Left ventricle myocardium inferior (tissue), 1 donor: ENCODE results near the gene COL18A1. TPM values are rescaled to one million over a fixed set of nuclear protein-coding genes. Genes with fewer than 3 reads are reported as not detected.
"Not testable (repeated sequence)": the region's sequence is repeated elsewhere in the genome, so short reads cannot be mapped to it uniquely, and the experiment has no call there.

Source experiments
- DNase-seq: peaks from one replicate; pipeline ENCODE4 v3.0.0-alpha.2; 2020
- H3K27ac ChIP-seq: fragments of 200-600 bp; replicated peaks from 2 replicates; pipeline ENCODE4 v1.8.0; 2021
- H3K27me3 ChIP-seq: fragments of 200-600 bp; 2 replicates; pipeline ENCODE4 v1.8.0; 2021; ENCODE audit warnings: low read depth
- H3K36me3 ChIP-seq: fragments of 200-600 bp; 2 replicates; pipeline ENCODE4 v1.8.0; 2021
- H3K4me1 ChIP-seq: fragments of 200-600 bp; 2 replicates; pipeline ENCODE4 v1.8.0; 2021
- H3K4me3 ChIP-seq: fragments of 200-600 bp; 2 replicates; pipeline ENCODE4 v1.8.0; 2021; ENCODE audit warnings: mild to moderate bottlenecking, moderate library complexity
- H3K9me3 ChIP-seq: fragments of 200-600 bp; replicated peaks from 2 replicates; pipeline ENCODE4 v1.8.0; 2021
- CTCF ChIP-seq: fragments of 200-600 bp; IDR thresholded peaks from 2 replicates; pipeline ENCODE4 v1.8.0; 2021; ENCODE audit warnings: antibody characterized with exemption, mild to moderate bottlenecking, borderline replicate concordance
- intact Hi-C: fragments of 100-400 bp; cut with micrococcal nuclease; formaldehyde crosslinking; loops from one replicate; pipeline ENCODE4 v1.11.0; 2022
- total RNA-seq: library from RNA; stranded (reverse); fragmentation: NEBNext Ultra II Directional; extraction: Animal tissue kit (Norgen Biotek cat#: 25700); gene quantifications from one replicate; pipeline ENCODE4 v1.2.1, GENCODE V29; 2021
- donor health status: DM: no; HTN: yes; CAD: no; lungs with severe emphysema.

Gene COL18A1
- total RNA-seq, 1 donor from 2014 or later, result 66.5 TPM

DNA sequence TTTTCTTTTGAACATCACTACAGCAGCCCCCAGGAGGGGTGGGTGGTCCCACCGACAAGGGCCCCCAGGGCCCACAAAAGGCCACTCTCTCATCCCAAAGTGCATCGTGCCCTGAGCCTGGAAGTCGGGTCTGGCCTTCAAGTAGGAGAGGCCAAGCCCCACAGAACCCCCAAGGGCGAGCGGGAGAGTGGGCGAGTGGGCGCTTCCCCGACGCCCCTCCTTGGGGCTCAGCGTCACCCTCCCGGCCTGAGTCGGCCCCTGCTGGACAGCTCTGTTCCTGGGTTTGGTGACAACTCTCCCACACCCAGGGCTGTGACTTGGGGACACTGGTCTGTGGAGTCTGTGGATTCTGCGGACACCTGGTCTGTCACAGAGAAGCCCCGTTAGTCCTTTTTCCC lies 42.2 kb upstream of the COL18A1 start:
- H3K27ac ChIP-seq, result peak overlapping the region; percentile 97
- TF ChIP-seq CTCF, result no peak
- H3K9me3 ChIP-seq, result no peaks in the 10 kb centered on the region
- no peaks in the 10 kb centered on the region for H3K36me3 ChIP-seq
- no peaks in the 10 kb centered on the region for H3K27me3 ChIP-seq
- no peak overlapping the region for H3K4me3 ChIP-seq
- intact Hi-C loops, result no loop called here
- DNase-seq, result no peak
- H3K4me1 ChIP-seq, result peaks cover 82% of the 10 kb centered on the region

GRCh38 chr21:45363272-45363671 lies 41.7 kb upstream of the COL18A1 start:
- Histone ChIP-seq H3K4me1 (peaks cover 78% of the 10 kb centered on the region), H3K27ac (peak overlapping the region; percentile 97)
- H3K4me3 ChIP-seq, H3K27me3 ChIP-seq, DNase-seq, intact Hi-C loops, H3K9me3 ChIP-seq, H3K36me3 ChIP-seq: not testable (repeated sequence)

DNA sequence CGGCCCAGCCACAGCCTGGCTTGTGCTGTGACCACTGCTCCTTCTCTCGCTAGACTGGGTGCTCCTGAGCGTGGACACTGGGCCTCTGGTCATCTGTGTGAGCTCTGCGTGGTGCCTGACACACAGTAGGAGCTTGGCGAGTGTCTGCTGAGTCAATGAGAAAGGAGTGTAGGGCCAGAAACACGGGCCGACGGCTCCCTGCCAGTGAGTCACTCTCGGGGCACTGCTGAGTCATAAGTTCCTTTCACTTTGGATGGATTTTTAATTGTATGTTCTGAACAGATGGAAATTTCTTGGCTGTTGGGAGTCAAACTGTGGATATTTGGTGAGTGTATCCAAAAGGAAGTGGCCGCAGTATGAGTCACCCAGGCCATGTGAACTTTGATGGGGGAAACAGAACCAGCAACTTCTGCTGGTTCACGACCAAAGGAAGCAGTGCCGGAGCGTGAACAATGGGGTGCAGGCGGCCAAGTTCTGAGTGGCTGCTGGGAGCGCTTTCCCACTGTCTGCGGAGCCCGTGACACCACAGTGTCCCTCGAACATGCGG lies 41.0 kb upstream of the COL18A1 start:
- H3K4me1 ChIP-seq, result peaks cover 71% of the 10 kb centered on the region
- peak overlapping the region; percentile 97 for H3K27ac ChIP-seq
- no peaks in the 10 kb centered on the region for H3K9me3 ChIP-seq
- peak overlapping the region; percentile 40 for H3K4me3 ChIP-seq
- peak; percentile 85 for DNase-seq
- TF ChIP-seq CTCF, result no peak
- no peaks in the 10 kb centered on the region for H3K36me3 ChIP-seq
- intact Hi-C loops, result no loop called here
- no peaks in the 10 kb centered on the region for H3K27me3 ChIP-seq

DNA sequence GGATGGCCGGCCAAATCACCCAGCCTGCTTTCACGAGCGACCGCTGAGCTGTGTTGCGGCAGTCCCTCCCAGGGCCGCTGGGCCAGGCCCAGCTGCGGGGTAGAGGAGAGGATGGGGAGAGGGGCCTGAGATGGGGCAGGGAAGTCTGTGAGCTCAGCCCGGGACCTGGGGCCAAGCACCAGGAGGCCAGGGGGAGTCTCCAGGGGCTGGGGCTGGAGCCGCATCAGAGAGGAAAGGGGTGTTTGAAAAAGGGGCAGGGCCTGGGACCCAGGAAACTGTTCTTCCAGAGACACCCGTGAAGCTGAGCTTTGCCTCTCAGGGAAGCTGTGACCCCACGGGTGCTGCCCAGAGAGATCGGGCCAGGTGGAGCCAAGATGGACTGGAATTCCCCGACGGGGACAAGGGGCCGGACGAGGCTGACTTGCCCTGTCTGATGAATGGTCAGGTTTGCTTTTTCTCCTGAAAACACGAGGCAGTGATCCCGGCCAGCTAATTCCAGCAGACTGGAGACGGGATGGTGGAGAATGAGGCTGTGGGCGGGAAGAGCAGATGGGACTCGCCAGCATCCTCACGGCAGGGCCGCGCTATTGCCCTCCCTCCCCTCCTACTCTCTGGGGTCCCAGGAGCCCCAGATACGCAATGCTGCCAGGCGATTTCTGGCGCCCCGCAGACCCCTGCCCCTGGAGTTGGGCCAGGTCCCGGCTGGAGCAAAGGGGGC lies 40.3 kb upstream of the COL18A1 start:
- no peaks in the 10 kb centered on the region for H3K9me3 ChIP-seq
- DNase-seq, result no peak
- H3K36me3 ChIP-seq, result no peaks in the 10 kb centered on the region
- H3K4me3 ChIP-seq, result peak overlapping the region; percentile 40
- intact Hi-C loops, result no loop called here
- H3K4me1 ChIP-seq, result peaks cover 65% of the 10 kb centered on the region
- no peaks in the 10 kb centered on the region for H3K27me3 ChIP-seq
- TF ChIP-seq CTCF, result peak; percentile 10
- H3K27ac ChIP-seq, result peak overlapping the region; percentile 97

DNA sequence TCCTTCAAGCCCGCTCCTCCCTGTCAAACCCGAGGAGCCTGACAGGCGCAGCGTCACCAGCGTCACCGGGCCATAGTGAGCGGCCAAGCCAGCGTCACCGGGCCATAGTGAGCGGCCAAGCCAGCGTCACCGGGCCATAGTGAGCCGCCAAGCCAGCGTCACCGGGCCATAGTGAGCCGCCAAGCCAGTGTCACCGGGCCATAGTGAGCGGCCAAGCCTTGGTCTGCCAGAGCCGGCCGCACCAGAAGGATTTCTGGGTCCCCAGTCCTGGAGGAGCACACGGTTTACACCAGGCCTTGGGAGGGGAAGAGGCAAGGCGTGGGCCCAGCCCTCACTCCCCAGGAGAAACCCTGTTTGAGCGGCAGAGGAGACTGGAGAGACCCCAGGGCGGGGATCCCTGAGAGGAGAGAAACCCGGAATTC lies 39.8 kb upstream of the COL18A1 start:
- intact Hi-C loops, result no loop called here
- no peak for TF ChIP-seq CTCF
- Histone ChIP-seq H3K9me3 (no peaks in the 10 kb centered on the region), H3K27me3 (no peaks in the 10 kb centered on the region), H3K27ac (peak overlapping the region; percentile 97), H3K36me3 (no peaks in the 10 kb centered on the region), H3K4me1 (peaks cover 62% of the 10 kb centered on the region), H3K4me3 (no peak overlapping the region)
- DNase-seq, result no peak

DNA sequence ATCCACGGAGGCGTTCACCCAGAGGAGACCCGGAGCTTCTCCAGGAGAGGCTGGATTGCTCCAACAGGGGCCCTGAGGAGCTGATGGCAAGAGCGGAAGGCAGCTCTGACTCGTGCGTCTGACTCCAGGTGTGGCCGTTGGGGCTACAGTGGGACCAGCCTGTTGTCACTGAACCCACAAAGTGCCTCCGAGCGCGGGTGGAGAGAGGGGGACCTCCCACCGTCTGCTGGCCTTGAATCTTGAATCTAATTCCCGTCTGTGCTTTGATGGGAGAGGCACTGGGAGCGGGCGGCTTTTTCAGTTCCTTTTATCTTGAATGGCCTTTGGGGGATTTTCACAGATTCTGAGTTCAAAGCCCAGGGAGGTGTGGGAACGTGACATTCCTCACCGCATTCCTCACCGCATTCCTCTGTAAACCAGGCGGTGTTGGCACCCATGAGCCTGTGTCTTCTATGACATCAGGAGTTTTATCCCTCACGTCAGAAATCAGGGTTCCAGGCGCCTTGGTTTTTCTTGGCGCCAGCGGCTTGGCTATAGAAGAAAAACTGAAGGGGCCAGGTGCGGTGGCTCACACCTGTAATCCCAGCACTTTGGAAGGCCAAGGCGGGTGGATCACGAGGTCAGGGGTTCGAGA lies 39.2 kb upstream of the COL18A1 start:
- H3K4me1 ChIP-seq, result peaks cover 62% of the 10 kb centered on the region
- intact Hi-C loops, result no loop called here
- TF ChIP-seq CTCF, result no peak
- H3K27ac ChIP-seq, result peak overlapping the region; percentile 97
- no peak for DNase-seq
- H3K4me3 ChIP-seq, result no peak overlapping the region
- H3K36me3 ChIP-seq, result no peaks in the 10 kb centered on the region
- H3K9me3 ChIP-seq, result no peaks in the 10 kb centered on the region
- no peaks in the 10 kb centered on the region for H3K27me3 ChIP-seq
